ENCODE results near the gene SGCD.
"Not testable (repeated sequence)": the region's sequence is repeated elsewhere in the genome, so short reads cannot be mapped to it uniquely, and the experiment has no call there.

The SGCD gene

GRCh38 chr5:156654444-156654843 lies 327.5 kb downstream of the SGCD start:
- DNase-seq, result no peak

GRCh38 chr5:156655732-156656131 lies 328.8 kb downstream of the SGCD start:
- no peak for DNase-seq

- not testable (repeated sequence) for DNase-seq
Observed at GRCh38 chr5:156664832-156665231, 337.9 kb downstream of the SGCD start.

- not testable (repeated sequence) for DNase-seq
Observed at GRCh38 chr5:156666686-156667085, 339.7 kb downstream of the SGCD start.

- DNase-seq, result no peak
Observed at GRCh38 chr5:156667616-156668015, 340.7 kb downstream of the SGCD start.

- no peak for DNase-seq
Observed at GRCh38 chr5:156669416-156669815, 342.5 kb downstream of the SGCD start.

GRCh38 chr5:156670615-156671014 lies 343.7 kb downstream of the SGCD start:
- DNase-seq, result no peak

- no peak for DNase-seq
Observed at GRCh38 chr5:156675395-156675794, 348.4 kb downstream of the SGCD start.

GRCh38 chr5:156677963-156678362 lies 351.0 kb downstream of the SGCD start:
- DNase-seq, result no peak

- no peak for DNase-seq
Observed at GRCh38 chr5:156678484-156678883, 351.5 kb downstream of the SGCD start.

- no peak for DNase-seq
Observed at GRCh38 chr5:156680831-156681230, 353.9 kb downstream of the SGCD start.

GRCh38 chr5:156681265-156681664 lies 354.3 kb downstream of the SGCD start:
- no peak for DNase-seq

GRCh38 chr5:156682971-156683370 lies 356.0 kb downstream of the SGCD start:
- DNase-seq, result no peak

- no peak for DNase-seq
Observed at GRCh38 chr5:156683509-156683908, 356.5 kb downstream of the SGCD start.

GRCh38 chr5:156684216-156684615 lies 357.3 kb downstream of the SGCD start:
- DNase-seq, result no peak

GRCh38 chr5:156685481-156685880 lies 358.5 kb downstream of the SGCD start:
- no peak for DNase-seq

GRCh38 chr5:156686380-156686779 lies 359.4 kb downstream of the SGCD start:
- no peak for DNase-seq

- DNase-seq, result peak; percentile 37
Observed at GRCh38 chr5:156686796-156687195, 359.8 kb downstream of the SGCD start.

- peak; percentile 12 for DNase-seq
Observed at GRCh38 chr5:156687514-156687913, 360.6 kb downstream of the SGCD start.

GRCh38 chr5:156691572-156691971 lies 364.6 kb downstream of the SGCD start:
- no peak for DNase-seq

- no peak for DNase-seq
Observed at GRCh38 chr5:156693113-156693512, 366.1 kb downstream of the SGCD start.

GRCh38 chr5:156694598-156694997 lies 367.6 kb downstream of the SGCD start:
- no peak for DNase-seq

- DNase-seq, result no peak
Observed at GRCh38 chr5:156695774-156696173, 368.8 kb downstream of the SGCD start.

- DNase-seq, result no peak
Observed at GRCh38 chr5:156698323-156698722, 371.4 kb downstream of the SGCD start.

- no peak for DNase-seq
Observed at GRCh38 chr5:156699147-156699546, 372.2 kb downstream of the SGCD start.

- no peak for DNase-seq
Observed at GRCh38 chr5:156704139-156704538, 377.2 kb downstream of the SGCD start.

Data from retina (tissue), 1 donor.